ENCODE data around the gene MYD88.

MYD88 gene

DNA sequence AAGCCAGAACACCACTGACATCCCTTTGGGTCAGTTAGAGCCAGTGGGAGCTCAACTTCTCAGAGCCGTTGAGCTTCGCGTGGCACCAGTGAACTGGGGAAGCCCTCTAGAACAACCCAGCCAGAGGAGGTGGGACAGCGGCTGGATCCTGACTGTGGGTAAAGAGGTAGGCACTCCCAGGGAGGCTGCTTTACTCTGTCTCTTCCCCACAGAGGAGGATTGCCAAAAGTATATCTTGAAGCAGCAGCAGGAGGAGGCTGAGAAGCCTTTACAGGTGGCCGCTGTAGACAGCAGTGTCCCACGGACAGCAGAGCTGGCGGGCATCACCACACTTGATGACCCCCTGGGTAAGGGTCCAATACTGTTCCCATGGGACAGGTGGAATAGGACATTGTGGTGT, 1.2 kb downstream of the MYD88 start:
- Mint-ChIP-seq H3K36me3 (ENCODE audit: low read depth) (peaks cover 37% of the 10 kb centered on the region), H3K27me3 (ENCODE audit: low read depth) (no peaks in the 10 kb centered on the region), H3K27ac (peak overlapping the region; percentile 98), H3K4me3 (peak overlapping the region; percentile 93), H3K9me3 (no peaks in the 10 kb centered on the region), H3K4me1 (ENCODE audit: low read depth) (peaks cover 50% of the 10 kb centered on the region)

DNA sequence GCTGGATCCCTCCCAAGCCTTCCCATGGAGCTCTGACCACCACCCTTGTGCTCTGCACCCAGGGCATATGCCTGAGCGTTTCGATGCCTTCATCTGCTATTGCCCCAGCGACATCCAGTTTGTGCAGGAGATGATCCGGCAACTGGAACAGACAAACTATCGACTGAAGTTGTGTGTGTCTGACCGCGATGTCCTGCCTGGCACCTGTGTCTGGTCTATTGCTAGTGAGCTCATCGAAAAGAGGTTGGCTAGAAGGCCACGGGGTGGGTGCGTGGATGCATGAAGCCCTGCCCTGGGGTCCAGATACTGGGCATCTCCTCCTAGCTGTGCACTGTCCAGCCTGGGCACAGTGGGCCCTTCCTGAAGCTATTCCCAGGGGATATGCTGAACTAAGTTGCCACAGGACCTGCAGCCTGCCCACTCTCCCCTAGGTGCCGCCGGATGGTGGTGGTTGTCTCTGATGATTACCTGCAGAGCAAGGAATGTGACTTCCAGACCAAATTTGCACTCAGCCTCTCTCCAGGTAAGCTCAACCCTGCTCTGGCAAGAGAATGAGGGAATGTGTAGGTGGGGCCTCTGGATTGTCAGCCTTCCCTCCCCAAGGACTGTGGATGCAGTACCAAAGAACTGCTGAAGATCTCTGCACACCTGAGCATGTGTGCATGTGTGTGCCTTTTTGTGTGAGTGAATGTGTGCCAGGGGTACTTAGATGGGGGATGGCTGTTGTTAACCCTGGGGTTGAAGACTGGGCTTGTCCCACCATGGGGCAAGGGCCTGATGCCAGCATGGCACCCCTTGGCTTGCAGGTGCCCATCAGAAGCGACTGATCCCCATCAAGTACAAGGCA, 2.1 kb downstream of the MYD88 start:
- H3K4me1 Mint-ChIP-seq (ENCODE audit: low read depth), result peaks cover 44% of the 10 kb centered on the region
- peaks cover 33% of the 10 kb centered on the region for H3K36me3 Mint-ChIP-seq (ENCODE audit: low read depth)
- peak overlapping the region; percentile 93 for H3K4me3 Mint-ChIP-seq
- no peak overlapping the region for H3K27ac Mint-ChIP-seq
- H3K9me3 Mint-ChIP-seq, result peaks cover 7% of the 10 kb centered on the region
- no peaks in the 10 kb centered on the region for H3K27me3 Mint-ChIP-seq (ENCODE audit: low read depth)

DNA sequence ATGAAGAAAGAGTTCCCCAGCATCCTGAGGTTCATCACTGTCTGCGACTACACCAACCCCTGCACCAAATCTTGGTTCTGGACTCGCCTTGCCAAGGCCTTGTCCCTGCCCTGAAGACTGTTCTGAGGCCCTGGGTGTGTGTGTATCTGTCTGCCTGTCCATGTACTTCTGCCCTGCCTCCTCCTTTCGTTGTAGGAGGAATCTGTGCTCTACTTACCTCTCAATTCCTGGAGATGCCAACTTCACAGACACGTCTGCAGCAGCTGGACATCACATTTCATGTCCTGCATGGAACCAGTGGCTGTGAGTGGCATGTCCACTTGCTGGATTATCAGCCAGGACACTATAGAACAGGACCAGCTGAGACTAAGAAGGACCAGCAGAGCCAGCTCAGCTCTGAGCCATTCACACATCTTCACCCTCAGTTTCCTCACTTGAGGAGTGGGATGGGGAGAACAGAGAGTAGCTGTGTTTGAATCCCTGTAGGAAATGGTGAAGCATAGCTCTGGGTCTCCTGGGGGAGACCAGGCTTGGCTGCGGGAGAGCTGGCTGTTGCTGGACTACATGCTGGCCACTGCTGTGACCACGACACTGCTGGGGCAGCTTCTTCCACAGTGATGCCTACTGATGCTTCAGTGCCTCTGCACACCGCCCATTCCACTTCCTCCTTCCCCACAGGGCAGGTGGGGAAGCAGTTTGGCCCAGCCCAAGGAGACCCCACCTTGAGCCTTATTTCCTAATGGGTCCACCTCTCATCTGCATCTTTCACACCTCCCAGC, 2.9 kb downstream of the MYD88 start:
- Mint-ChIP-seq H3K4me1 (ENCODE audit: low read depth) (peaks cover 36% of the 10 kb centered on the region), H3K27me3 (ENCODE audit: low read depth) (peaks cover 3% of the 10 kb centered on the region), H3K27ac (no peak overlapping the region), H3K36me3 (ENCODE audit: low read depth) (peaks cover 29% of the 10 kb centered on the region), H3K4me3 (no peak overlapping the region), H3K9me3 (peaks cover 12% of the 10 kb centered on the region)

DNA sequence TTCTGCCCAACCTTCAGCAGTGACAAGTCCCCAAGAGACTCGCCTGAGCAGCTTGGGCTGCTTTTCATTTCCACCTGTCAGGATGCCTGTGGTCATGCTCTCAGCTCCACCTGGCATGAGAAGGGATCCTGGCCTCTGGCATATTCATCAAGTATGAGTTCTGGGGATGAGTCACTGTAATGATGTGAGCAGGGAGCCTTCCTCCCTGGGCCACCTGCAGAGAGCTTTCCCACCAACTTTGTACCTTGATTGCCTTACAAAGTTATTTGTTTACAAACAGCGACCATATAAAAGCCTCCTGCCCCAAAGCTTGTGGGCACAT, 3.5 kb downstream of the MYD88 start:
- peaks cover 18% of the 10 kb centered on the region for H3K9me3 Mint-ChIP-seq
- H3K27ac Mint-ChIP-seq, result no peak overlapping the region
- H3K27me3 Mint-ChIP-seq (ENCODE audit: low read depth), result peaks cover 4% of the 10 kb centered on the region
- peaks cover 36% of the 10 kb centered on the region for H3K4me1 Mint-ChIP-seq (ENCODE audit: low read depth)
- peaks cover 34% of the 10 kb centered on the region for H3K36me3 Mint-ChIP-seq (ENCODE audit: low read depth)
- no peak overlapping the region for H3K4me3 Mint-ChIP-seq

DNA sequence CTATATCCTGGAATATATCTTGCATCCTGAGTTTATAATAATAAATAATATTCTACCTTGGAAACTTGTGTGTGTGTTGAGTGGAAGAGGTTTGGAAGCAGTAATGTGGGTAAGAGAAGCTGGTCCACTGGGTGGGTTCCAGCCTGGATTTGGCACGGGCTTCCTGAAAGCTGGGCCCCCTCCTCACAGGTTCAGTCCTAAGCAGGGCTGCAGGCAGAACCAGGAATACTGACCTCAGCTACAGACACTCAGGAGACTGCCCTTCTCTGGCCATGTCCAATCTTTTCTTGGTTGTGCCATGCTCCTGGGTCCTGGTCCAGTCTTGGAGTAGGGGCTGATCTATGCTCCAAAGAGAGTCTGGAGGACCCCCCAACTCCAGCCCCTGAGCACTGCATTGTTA, 4.5 kb downstream of the MYD88 start:
- Mint-ChIP-seq H3K9me3 (peaks cover 27% of the 10 kb centered on the region), H3K4me3 (no peak overlapping the region), H3K27me3 (ENCODE audit: low read depth) (peaks cover 4% of the 10 kb centered on the region), H3K27ac (no peak overlapping the region), H3K36me3 (ENCODE audit: low read depth) (peaks cover 32% of the 10 kb centered on the region), H3K4me1 (ENCODE audit: low read depth) (peaks cover 30% of the 10 kb centered on the region)

DNA sequence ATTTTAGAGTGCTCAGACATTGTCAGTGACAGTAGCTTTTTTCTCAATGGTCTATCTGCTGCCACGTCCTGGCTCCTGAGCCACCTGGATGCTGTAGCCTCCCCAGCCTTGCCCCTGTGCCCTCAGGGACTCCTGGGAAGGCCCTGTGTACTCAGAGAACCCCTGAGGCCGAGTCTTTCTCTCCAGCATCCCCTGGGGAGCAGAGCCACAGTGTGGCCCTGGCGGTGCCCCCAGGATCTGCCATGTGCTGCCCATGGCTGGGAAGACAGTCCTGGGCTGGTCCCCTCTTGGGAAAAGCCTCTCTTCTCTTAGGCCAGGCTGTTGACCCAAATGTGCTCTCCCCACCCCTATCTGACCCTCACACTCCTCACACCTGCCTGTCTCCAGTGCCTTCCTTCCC, 5.0 kb downstream of the MYD88 start:
- peaks cover 4% of the 10 kb centered on the region for H3K27me3 Mint-ChIP-seq (ENCODE audit: low read depth)
- peaks cover 27% of the 10 kb centered on the region for H3K9me3 Mint-ChIP-seq
- peaks cover 32% of the 10 kb centered on the region for H3K36me3 Mint-ChIP-seq (ENCODE audit: low read depth)
- H3K4me1 Mint-ChIP-seq (ENCODE audit: low read depth), result peaks cover 26% of the 10 kb centered on the region
- H3K4me3 Mint-ChIP-seq, result no peak overlapping the region
- no peak overlapping the region for H3K27ac Mint-ChIP-seq

DNA sequence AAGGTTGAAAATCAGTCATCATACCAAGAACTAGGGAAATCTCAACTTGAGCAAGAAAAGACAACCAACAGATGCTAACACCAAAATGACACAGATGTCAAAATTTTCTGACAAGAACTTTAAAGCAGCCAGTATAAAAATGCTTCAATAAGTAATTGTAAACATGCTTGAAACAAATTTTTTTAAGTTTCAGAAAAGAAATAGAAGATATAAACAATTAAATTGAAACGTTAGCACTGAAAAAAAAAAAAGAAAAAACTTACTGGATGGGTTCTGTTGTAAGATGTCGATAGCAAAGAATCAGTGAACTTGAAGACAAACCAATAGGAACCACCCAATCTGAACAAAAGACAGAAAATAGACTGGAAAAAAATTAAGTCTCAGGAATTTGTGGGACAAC, 8.0 kb downstream of the MYD88 start:
- Mint-ChIP-seq H3K27ac (no peak overlapping the region), H3K36me3 (ENCODE audit: low read depth) (peaks cover 19% of the 10 kb centered on the region), H3K4me3 (no peak overlapping the region), H3K9me3 (peaks cover 27% of the 10 kb centered on the region), H3K27me3 (ENCODE audit: low read depth) (peaks cover 4% of the 10 kb centered on the region), H3K4me1 (ENCODE audit: low read depth) (peaks cover 20% of the 10 kb centered on the region)

DNA sequence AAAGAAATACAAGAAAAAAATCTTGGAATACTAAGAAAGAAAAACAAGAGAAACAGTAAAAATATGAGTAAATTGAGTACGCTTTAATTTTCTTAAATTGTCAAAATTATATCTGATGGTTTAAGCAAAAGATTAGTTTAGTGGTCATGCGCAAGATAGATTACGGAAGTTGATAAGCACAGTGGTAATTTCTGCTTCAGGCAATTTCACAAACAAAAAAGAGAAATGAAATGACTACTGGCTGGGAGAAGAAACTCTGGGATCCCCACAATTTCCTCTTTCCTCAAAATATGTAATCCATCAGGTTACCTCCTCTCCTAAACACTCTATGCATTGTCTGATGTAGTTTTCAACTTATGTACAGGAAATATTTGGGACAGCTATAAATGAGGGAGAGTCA, 9.0 kb downstream of the MYD88 start:
- Mint-ChIP-seq H3K36me3 (ENCODE audit: low read depth) (peaks cover 10% of the 10 kb centered on the region), H3K27ac (no peak overlapping the region), H3K4me3 (no peak overlapping the region), H3K4me1 (ENCODE audit: low read depth) (peaks cover 19% of the 10 kb centered on the region), H3K9me3 (peaks cover 27% of the 10 kb centered on the region), H3K27me3 (ENCODE audit: low read depth) (peaks cover 4% of the 10 kb centered on the region)

DNA sequence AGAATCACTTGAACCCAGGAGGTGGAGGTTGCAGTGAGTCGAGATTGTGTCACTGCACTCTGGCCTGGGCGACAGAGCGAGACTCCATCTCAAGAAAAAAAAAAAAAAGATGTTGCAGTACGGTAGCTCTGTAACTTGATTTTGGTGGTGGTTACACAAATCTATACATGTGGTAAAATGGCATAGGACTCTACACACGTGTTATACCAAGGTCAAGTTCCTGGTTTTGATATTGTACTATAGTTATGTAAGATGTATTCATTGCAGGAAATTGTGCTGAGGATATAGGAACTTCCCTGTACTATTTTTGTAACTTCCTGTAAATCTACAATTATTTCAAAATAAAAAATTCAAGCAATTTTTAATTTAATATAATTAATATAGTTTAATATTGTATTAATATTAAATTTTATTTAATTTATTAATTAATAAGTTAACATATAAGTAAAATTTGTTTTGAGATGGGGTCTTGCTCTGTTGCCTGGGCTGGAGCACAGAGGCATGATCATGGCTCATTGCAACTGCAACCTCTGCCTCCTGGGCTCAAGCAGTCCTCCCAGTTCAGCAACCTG, 9.9 kb downstream of the MYD88 start:
- Mint-ChIP-seq H3K27ac (no peak overlapping the region), H3K4me3 (no peak overlapping the region), H3K9me3 (peaks cover 27% of the 10 kb centered on the region), H3K4me1 (ENCODE audit: low read depth) (peaks cover 23% of the 10 kb centered on the region), H3K36me3 (ENCODE audit: low read depth) (peaks cover 8% of the 10 kb centered on the region), H3K27me3 (ENCODE audit: low read depth) (peaks cover 4% of the 10 kb centered on the region)

DNA sequence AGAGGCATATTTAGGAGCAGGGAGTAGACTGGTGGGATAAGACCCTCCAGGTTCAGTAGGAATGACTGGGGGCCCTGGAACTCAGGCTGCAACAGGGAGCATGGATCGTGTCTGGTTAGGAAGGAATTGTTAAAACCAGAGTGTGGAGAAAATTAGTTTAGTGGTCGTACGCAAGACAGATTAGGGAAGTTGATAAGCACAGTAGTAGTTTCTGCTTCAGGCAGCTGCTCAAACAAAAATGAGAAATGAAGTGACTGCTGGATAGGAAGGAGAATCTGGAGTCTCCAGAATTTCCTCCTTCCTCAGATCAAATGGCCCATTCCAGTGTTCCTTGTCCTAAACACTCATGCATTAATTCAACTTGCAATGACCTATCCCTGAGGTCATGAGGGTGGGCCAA, 11.2 kb downstream of the MYD88 start:
- Mint-ChIP-seq H3K36me3 (ENCODE audit: low read depth) (peaks cover 8% of the 10 kb centered on the region), H3K27ac (peak overlapping the region; percentile 41), H3K9me3 (peaks cover 27% of the 10 kb centered on the region), H3K4me1 (ENCODE audit: low read depth) (peaks cover 30% of the 10 kb centered on the region), H3K27me3 (ENCODE audit: low read depth) (peaks cover 4% of the 10 kb centered on the region), H3K4me3 (no peak overlapping the region)

DNA sequence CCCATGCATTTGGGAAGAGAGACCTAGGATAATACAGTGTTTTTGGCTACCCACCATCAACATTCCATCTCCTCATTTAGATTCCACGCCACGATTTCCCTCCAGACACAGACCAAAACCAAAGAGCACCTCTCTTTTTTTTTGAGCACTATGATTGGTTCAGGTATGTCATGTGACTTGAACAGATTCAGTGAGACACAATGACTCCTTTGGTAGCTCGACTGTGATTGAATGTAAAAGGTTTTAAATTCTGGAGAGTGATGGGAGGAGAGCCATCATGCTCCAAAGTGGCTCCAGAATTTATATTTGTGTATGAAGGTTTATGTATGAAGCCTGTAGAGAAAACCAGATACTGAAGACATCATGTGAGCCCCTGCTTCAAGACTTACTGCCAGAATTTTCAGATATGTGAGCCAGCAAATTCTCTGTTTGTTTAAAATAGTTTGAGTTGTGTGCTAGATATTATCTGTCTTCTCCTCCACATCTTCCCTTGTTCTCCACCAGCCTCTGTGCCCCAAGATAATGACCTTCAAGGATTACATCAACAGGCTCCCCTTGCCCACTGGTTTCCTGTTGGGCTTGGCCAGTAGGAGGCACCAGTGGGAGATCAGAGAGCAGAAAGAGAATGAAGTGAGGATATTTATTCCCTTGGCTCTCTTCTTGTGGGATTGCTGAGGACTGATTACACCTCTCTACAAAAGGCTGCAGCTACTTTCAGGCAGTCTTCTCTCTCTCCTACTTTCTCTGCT, 12.5 kb downstream of the MYD88 start:
- Mint-ChIP-seq H3K27ac (peak overlapping the region; percentile 13), H3K27me3 (ENCODE audit: low read depth) (peaks cover 4% of the 10 kb centered on the region), H3K4me1 (ENCODE audit: low read depth) (peaks cover 35% of the 10 kb centered on the region), H3K9me3 (peaks cover 18% of the 10 kb centered on the region), H3K36me3 (ENCODE audit: low read depth) (peaks cover 9% of the 10 kb centered on the region), H3K4me3 (no peak overlapping the region)

DNA sequence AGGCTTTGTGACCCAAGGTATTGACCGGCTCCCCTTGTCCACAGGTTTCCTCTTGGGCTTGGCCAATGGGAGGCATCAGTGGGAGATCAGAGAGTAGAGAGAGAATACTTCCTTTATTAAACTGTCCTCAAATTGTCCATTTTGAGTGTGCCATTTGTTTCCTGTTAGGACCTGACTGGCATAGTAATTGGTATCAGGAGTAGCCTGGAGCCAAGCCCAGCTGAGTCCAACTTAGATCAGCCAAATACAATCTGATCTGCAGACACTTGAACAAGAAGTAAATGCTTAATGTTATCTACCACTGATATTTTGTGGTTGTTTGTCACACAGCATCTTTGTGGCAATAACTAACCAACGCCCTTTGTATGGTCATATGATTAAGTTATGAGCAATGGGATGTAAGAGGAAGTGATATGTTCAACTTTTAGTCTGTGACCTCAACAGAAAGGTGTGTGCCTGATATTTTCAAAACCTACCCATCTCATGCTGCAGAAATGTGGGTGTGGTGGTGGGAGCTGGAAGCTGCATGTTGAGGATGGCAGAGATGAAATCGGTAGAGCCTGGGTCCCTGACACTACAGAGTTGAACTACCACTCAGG, 13.3 kb downstream of the MYD88 start:
- H3K27ac Mint-ChIP-seq, result peak overlapping the region; percentile 79

DNA sequence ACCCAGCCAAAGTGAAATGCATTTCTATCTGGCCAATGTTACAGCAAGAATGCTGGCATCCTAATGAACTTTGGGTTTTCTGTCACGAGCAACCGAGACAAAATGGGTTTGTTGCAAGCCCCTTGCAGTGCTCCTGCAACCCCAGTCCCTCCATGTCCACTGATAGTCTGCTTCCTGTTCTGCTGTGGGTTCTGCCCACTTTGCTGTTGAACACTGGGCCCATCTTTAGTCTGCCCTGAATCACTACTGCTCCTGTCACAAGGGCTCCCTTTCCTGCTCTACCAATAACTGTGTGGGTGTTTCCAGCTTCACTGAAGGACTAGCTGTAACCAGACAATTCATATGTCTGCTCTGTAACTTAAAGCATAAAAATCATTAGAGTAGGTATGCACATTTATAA, 14.1 kb downstream of the MYD88 start:
- Mint-ChIP-seq H3K36me3 (ENCODE audit: low read depth) (peaks cover 1% of the 10 kb centered on the region), H3K27ac (peak overlapping the region; percentile 49), H3K27me3 (ENCODE audit: low read depth) (no peaks in the 10 kb centered on the region), H3K4me1 (ENCODE audit: low read depth) (peaks cover 35% of the 10 kb centered on the region), H3K4me3 (no peak overlapping the region), H3K9me3 (peaks cover 2% of the 10 kb centered on the region)

More for the DNA sequence above, 13.3 kb downstream of the MYD88 start:
- Mint-ChIP-seq H3K4me3 (no peak overlapping the region), H3K9me3 (peaks cover 11% of the 10 kb centered on the region), H3K27me3 (ENCODE audit: low read depth) (no peaks in the 10 kb centered on the region), H3K36me3 (ENCODE audit: low read depth) (peaks cover 3% of the 10 kb centered on the region), H3K4me1 (ENCODE audit: low read depth) (peaks cover 35% of the 10 kb centered on the region)

DNA sequence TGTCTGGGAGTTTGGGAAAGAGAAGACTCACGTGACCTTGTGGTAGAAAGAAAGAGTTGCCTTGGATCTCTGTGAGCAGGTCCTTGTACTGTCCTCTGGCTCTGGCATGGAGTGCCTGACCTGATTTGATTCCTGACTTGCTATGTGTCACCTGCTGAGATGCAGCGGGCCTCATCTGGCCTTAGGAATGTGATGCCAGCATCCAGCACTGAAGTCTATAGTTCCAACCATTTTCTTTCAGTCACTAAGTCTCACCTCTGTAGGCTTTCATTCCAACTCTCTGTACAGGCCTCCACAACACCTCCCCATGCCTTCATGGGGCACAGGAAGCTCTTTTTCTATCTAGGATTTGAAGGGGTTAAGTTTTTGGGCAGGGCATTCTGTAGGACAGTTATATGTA, 14.8 kb downstream of the MYD88 start:
- Mint-ChIP-seq H3K4me1 (ENCODE audit: low read depth) (peaks cover 35% of the 10 kb centered on the region), H3K27ac (no peak overlapping the region), H3K4me3 (no peak overlapping the region), H3K27me3 (ENCODE audit: low read depth) (no peaks in the 10 kb centered on the region), H3K9me3 (no peaks in the 10 kb centered on the region), H3K36me3 (ENCODE audit: low read depth) (peaks cover 1% of the 10 kb centered on the region)
